Kidney (tissue), 14 donors: ENCODE measurements around the gene P4HA1. TPM values are rescaled to one million over a fixed set of nuclear protein-coding genes. Genes with fewer than 3 reads are reported as not detected.
"Not testable (repeated sequence)": the region's sequence is repeated elsewhere in the genome, so short reads cannot be mapped to it uniquely, and the experiment has no call there.

Source experiments
- DNase-seq, 5 donors: peaks; one replicate each; pipeline ENCODE4 v3.0.0-alpha.2; 2013 to 2020
- FAIRE-seq: peaks from 2 replicates; lab custom pipeline; 2012; peaks lifted over from hg19 to GRCh38; lab: Jason Lieb, UNC
- H3K27ac ChIP-seq, 2 donors: one replicate each; pipeline ENCODE4 v1.7.0; 2013; ENCODE audit warnings: low read depth in 2 of 2, low read length in 2 of 2, inconsistent platforms in 1 of 2
- H3K27me3 ChIP-seq: one replicate; pipeline ENCODE4 v1.7.1; 2013; ENCODE audit warnings: low read length, inconsistent platforms; ENCODE audit not compliant: control insufficient read depth, insufficient read depth
- H3K36me3 ChIP-seq, 3 donors: one replicate each; pipeline versions ENCODE4 v1.7.0 to v1.7.1; 2013; ENCODE audit warnings: low read length in 3 of 3, control low read depth in 1 of 3, inconsistent platforms in 1 of 3; ENCODE audit not compliant: insufficient read depth in 3 of 3, control insufficient read depth in 2 of 3
- H3K4me1 ChIP-seq, 3 donors: one replicate each; pipeline versions ENCODE4 v1.7.0 to v1.7.1; 2013; ENCODE audit warnings: low read length in 3 of 3, inconsistent platforms in 1 of 3, low read depth in 1 of 3; ENCODE audit not compliant: control insufficient read depth in 2 of 3, insufficient read depth in 2 of 3
- H3K4me3 ChIP-seq, 3 donors: one replicate each; pipeline versions ENCODE4 v1.7.0 to v1.8.1; 2013; ENCODE audit warnings: low read length in 3 of 3, control low read depth in 1 of 3, inconsistent platforms in 1 of 3
- H3K9ac ChIP-seq, 3 donors: one replicate each; pipeline versions ENCODE4 v1.7.0 to v1.7.1; 2013; ENCODE audit warnings: low read length in 3 of 3, control low read depth in 1 of 3, inconsistent platforms in 1 of 3
- H3K9me3 ChIP-seq, 3 donors: one replicate each; pipeline versions ENCODE4 v1.7.0 to v1.7.1; 2013; ENCODE audit warnings: low read length in 3 of 3, control low read depth in 1 of 3, inconsistent platforms in 1 of 3; ENCODE audit not compliant: control insufficient read depth in 2 of 3, insufficient read depth in 1 of 3
- intact Hi-C: fragments of 100-400 bp; cut with DNase I; formaldehyde crosslinking; loops from one replicate; pipeline ENCODE4 v1.11.1; 2022
- polyA plus RNA-seq: library from polyadenylated mRNA; stranded (reverse); fragments of 350-450 nt; fragmentation: Illumina TruSeq; extraction: RNeasy Lipid Tissue Mini Kit (QIAGEN cat#74804); gene quantifications from one replicate; pipeline ENCODE4 v1.2.3, GENCODE V29; 2014; ENCODE audit warnings: low read depth, low replicate concordance; ENCODE audit not compliant: insufficient read depth
- total RNA-seq: library from RNA; stranded (reverse); fragmentation: NEBNext Ultra II Directional; extraction: Animal tissue kit (Norgen Biotek cat#: 25700); gene quantifications from one replicate; pipeline ENCODE4 v1.2.1, GENCODE V29; 2021
- TF ChIP-seq, protein P1 (sequence below): IDR thresholded peaks from 3 replicates; pipeline ENCODE4 v1.5.1; 2012; ENCODE audit warnings: mild to moderate bottlenecking, moderate library complexity, borderline replicate concordance; ENCODE audit not compliant: insufficient read depth; ENCODE audit errors: extremely low read depth
- donor health status: control.
- donor health status: control.
- donor health status: control.
- donor health status: control.
- donor health status: control.
- donor health status: DM: yes; HTN: yes; CAD: no.
- donor health status: Normal renal cell carcinoma (clear cell type).

Gene P4HA1
- total and polyA plus RNA-seq, 2 donors from 2014 or later, result 15.7 to 25.3 TPM

DNA sequence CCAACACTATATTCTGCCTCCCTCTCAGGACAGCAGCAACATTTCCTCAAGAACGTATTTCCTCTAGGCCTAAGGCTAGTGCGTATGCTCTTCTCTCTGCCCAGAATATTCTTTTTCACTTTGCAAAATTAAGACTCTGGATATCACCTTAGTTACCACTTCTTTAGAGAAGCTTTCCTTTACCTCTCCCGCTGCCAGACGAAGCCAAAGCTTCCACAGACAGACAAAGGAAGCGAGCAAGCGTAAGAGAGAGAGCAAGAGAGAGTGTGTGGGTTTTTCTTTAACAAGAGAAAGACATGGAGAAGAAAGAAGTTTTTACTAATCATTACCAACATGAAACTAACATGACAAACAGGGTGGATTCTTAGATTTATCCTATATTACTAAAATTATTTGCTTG is 64.1 kb downstream of the P4HA1 start:
- H3K4me3 ChIP-seq, result no peak overlapping the region
- H3K9ac ChIP-seq, result no peak overlapping the region
- FAIRE-seq, result no peak
- no peaks in the 10 kb centered on the region for H3K4me1 ChIP-seq
- no peaks in the 10 kb centered on the region for H3K27me3 ChIP-seq
- no peak overlapping the region for H3K27ac ChIP-seq
- H3K9me3 ChIP-seq, result no peaks in the 10 kb centered on the region
- TF ChIP-seq, protein P1, sequence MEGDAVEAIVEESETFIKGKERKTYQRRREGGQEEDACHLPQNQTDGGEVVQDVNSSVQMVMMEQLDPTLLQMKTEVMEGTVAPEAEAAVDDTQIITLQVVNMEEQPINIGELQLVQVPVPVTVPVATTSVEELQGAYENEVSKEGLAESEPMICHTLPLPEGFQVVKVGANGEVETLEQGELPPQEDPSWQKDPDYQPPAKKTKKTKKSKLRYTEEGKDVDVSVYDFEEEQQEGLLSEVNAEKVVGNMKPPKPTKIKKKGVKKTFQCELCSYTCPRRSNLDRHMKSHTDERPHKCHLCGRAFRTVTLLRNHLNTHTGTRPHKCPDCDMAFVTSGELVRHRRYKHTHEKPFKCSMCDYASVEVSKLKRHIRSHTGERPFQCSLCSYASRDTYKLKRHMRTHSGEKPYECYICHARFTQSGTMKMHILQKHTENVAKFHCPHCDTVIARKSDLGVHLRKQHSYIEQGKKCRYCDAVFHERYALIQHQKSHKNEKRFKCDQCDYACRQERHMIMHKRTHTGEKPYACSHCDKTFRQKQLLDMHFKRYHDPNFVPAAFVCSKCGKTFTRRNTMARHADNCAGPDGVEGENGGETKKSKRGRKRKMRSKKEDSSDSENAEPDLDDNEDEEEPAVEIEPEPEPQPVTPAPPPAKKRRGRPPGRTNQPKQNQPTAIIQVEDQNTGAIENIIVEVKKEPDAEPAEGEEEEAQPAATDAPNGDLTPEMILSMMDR, result no peak
- DNase-seq, result no peak
- intact Hi-C loops, result no loop called here
- H3K36me3 ChIP-seq, result peaks cover 0 to 7% (median 0%) of the 10 kb centered on the region in 3 donors

DNA sequence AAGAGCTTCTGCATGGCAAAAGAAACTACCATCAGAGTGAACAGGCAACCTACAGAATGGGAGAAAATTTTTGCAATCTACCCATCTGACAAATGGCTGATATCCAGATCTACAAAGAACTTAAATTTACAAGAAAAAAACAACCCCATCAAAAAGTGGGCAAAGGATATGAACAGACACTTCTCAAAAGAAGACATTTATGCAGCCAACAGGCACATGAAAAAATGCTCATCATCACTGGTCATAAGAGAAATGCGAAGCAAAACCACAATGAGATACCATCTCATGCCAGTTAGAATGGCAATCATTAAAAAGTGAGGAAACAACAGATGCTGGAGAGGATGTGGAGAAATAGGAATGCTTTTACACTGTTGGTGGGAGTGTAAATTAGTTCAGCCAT is 70.0 kb downstream of the P4HA1 start:
- H3K4me3 ChIP-seq, H3K9me3 ChIP-seq, H3K27ac ChIP-seq, DNase-seq, H3K9ac ChIP-seq, FAIRE-seq, H3K36me3 ChIP-seq, H3K27me3 ChIP-seq, intact Hi-C loops, H3K4me1 ChIP-seq: not testable (repeated sequence)

GRCh38 chr10:73023455-73024070 is 73.1 kb downstream of the P4HA1 start:
- H3K4me1 ChIP-seq, intact Hi-C loops, FAIRE-seq, H3K27me3 ChIP-seq, DNase-seq, H3K27ac ChIP-seq, H3K9me3 ChIP-seq, H3K9ac ChIP-seq, H3K4me3 ChIP-seq: not testable (repeated sequence)
- peaks cover 0 to 16% (median 4%) of the 10 kb centered on the region in 3 donors for H3K36me3 ChIP-seq

DNA sequence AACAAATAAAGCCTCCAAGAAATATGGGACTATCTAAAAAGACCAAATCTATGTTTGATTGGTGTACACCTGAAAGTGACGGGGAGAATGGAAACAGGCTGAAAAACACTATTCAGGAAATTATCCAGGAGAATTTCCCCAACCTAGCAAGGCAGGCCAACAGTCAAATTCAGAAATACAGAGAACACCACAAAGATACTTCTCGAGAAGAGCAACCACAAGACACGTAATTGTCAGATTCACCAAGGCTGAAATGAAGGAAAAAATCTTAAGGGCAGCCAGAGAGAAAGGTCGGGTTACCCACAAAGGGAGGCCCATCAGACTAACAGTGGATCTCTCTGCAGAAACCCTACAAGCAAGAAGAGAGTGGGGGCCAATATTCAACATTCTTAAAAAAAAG is 73.7 kb downstream of the P4HA1 start:
- H3K27me3 ChIP-seq, intact Hi-C loops, DNase-seq, FAIRE-seq, H3K4me1 ChIP-seq, H3K4me3 ChIP-seq, H3K9me3 ChIP-seq, H3K27ac ChIP-seq, H3K9ac ChIP-seq: not testable (repeated sequence)
- H3K36me3 ChIP-seq, result peaks cover 0 to 22% (median 4%) of the 10 kb centered on the region in 3 donors

DNA sequence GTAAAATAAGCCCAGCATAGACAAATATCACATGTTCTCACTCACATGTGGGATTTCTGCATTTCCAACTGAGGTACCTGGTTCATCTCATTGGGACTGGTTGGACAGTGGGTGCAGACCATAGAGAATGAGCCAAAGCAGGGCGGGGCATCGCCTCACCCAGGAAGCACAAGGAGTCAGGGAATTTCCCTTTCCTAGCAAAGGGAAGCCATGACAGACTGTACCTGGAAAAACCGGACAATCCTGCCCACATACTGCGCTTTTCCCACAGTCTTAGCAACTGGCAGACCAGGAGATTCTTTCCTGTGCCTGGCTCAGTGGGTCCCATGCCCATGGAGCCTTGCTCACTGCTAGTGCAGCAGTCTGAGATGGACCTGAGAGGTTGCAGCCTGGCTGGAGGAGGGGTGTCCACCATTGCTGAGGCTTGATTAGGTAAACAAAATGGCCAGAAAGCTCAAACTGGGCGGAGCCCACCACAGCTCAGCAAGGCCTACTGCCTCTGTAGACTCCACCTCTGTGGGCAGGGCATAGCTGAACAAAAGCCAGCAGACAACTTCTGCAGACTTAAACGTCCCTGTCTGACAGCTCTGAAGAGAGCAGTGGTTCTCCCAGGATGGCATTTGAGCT is 75.0 kb downstream of the P4HA1 start:
- H3K9ac ChIP-seq, H3K4me1 ChIP-seq, FAIRE-seq, intact Hi-C loops, H3K27me3 ChIP-seq, H3K4me3 ChIP-seq, H3K9me3 ChIP-seq, DNase-seq, H3K27ac ChIP-seq: not testable (repeated sequence)
- peaks cover 0 to 20% (median 7%) of the 10 kb centered on the region in 3 donors for H3K36me3 ChIP-seq
